ENCODE measurements around the gene P2RY14.

P2RY14 gene

DNA sequence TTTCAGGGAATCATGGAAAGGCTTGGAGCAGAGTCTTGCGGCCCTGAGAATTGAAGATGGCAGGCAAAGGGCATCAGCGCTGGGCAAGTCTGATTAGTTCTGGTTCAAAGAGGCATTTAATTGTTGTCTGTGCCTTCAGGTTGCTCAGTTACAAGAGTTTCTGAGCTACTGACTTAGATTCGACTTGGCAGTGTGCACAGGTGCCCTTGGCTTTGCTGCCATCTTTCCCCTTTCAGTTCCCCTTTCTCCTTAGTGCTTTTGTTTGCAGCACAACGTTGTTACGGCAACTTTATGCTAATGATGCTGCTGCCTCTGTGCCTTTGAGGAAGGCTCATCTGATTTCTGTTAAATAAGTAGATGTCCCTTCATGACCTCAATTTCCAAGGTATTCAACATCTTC, 12.5 kb downstream of the P2RY14 start:
- no peak overlapping the region for H4K8ac ChIP-seq (ENCODE audit: low read depth, low read length)
- no peak overlapping the region for H3K23ac ChIP-seq (ENCODE audit: low read length)
- H3K4ac ChIP-seq (ENCODE audit: low read depth, low read length), result no peak overlapping the region
- H2BK5ac ChIP-seq (ENCODE audit: low read depth, low read length, poor library complexity), result no peak overlapping the region
- H3K18ac ChIP-seq (ENCODE audit: low read length), result no peak overlapping the region
- H3K27ac ChIP-seq (ENCODE audit: low read depth, low read length), result no peak overlapping the region
- H4K12ac ChIP-seq (ENCODE audit: low read depth, low read length), result no peak overlapping the region
- no peaks in the 10 kb centered on the region for H3K27me3 ChIP-seq (ENCODE audit: insufficient read depth, low read length)
- H4K91ac ChIP-seq (ENCODE audit: low read depth, low read length), result no peak overlapping the region
- H3K79me1 ChIP-seq (ENCODE audit: low read length), result no peaks in the 10 kb centered on the region
- no peak overlapping the region for H3K4me2 ChIP-seq (ENCODE audit: low read length)
- no peak overlapping the region for H2BK120ac ChIP-seq (ENCODE audit: insufficient read depth, low read length, poor library complexity)
- no peak for DNase-seq
- no peak overlapping the region for H3K14ac ChIP-seq (ENCODE audit: low read length)
- no peaks in the 10 kb centered on the region for H3K79me2 ChIP-seq (ENCODE audit: control insufficient read depth, insufficient read depth, low read length, poor library complexity)
- no peak overlapping the region for H3K4me3 ChIP-seq (ENCODE audit: low read depth, low read length)
- H3K9me3 ChIP-seq (ENCODE audit: insufficient read depth, low read depth, low read length), result no peaks in the 10 kb centered on the region
- WGBS (ENCODE audit: extremely low coverage, insufficient coverage, insufficient read length), result no CpG with 5 or more reads among the region's 5 CpGs
- H2AK5ac ChIP-seq (ENCODE audit: low read length), result no peak overlapping the region
- no peak overlapping the region for H2BK12ac ChIP-seq (ENCODE audit: low read length)
- H3K4me1 ChIP-seq (ENCODE audit: control insufficient read depth in 1 of 2, insufficient read depth in 2 of 2, low read length in 2 of 2), result no peaks in the 10 kb centered on the region
- H3K36me3 ChIP-seq (ENCODE audit: control insufficient read depth in 1 of 2, insufficient read depth in 2 of 2, low read length in 2 of 2), result peaks cover 10 to 11% of the 10 kb centered on the region in 2 experiments
- H3K9ac ChIP-seq (ENCODE audit: low read length), result no peak overlapping the region
- H2AFZ ChIP-seq (ENCODE audit: insufficient read depth, low read length, poor library complexity), result no peak overlapping the region

GRCh38 chr3:151265166-151265565, 13.2 kb downstream of the P2RY14 start:
- DNase-seq, result no peak
- no CpG with 5 or more reads among the region's 5 CpGs for WGBS (ENCODE audit: extremely low coverage, insufficient coverage, insufficient read length)
- H4K8ac ChIP-seq (ENCODE audit: low read depth, low read length), result no peak overlapping the region
- no peak overlapping the region for H2BK12ac ChIP-seq (ENCODE audit: low read length)
- no peaks in the 10 kb centered on the region for H3K9me3 ChIP-seq (ENCODE audit: insufficient read depth, low read depth, low read length)
- no peak overlapping the region for H3K9ac ChIP-seq (ENCODE audit: low read length)
- no peak overlapping the region for H4K91ac ChIP-seq (ENCODE audit: low read depth, low read length)
- no peak overlapping the region for H3K27ac ChIP-seq (ENCODE audit: low read depth, low read length)
- H3K4me3 ChIP-seq (ENCODE audit: low read depth, low read length), result no peak overlapping the region
- no peaks in the 10 kb centered on the region for H3K79me1 ChIP-seq (ENCODE audit: low read length)
- no peak overlapping the region for H3K18ac ChIP-seq (ENCODE audit: low read length)
- no peaks in the 10 kb centered on the region for H3K79me2 ChIP-seq (ENCODE audit: control insufficient read depth, insufficient read depth, low read length, poor library complexity)
- H3K36me3 ChIP-seq (ENCODE audit: control insufficient read depth in 1 of 2, insufficient read depth in 2 of 2, low read length in 2 of 2), result peaks cover 10 to 15% of the 10 kb centered on the region in 2 experiments
- H3K4ac ChIP-seq (ENCODE audit: low read depth, low read length), result no peak overlapping the region
- no peak overlapping the region for H2AFZ ChIP-seq (ENCODE audit: insufficient read depth, low read length, poor library complexity)
- H3K4me2 ChIP-seq (ENCODE audit: low read length), result no peak overlapping the region
- no peak overlapping the region for H2AK5ac ChIP-seq (ENCODE audit: low read length)
- no peak overlapping the region for H3K14ac ChIP-seq (ENCODE audit: low read length)
- no peaks in the 10 kb centered on the region for H3K27me3 ChIP-seq (ENCODE audit: insufficient read depth, low read length)
- H3K4me1 ChIP-seq (ENCODE audit: control insufficient read depth in 1 of 2, insufficient read depth in 2 of 2, low read length in 2 of 2), result no peaks in the 10 kb centered on the region
- H4K12ac ChIP-seq (ENCODE audit: low read depth, low read length), result no peak overlapping the region
- no peak overlapping the region for H2BK5ac ChIP-seq (ENCODE audit: low read depth, low read length, poor library complexity)
- no peak overlapping the region for H3K23ac ChIP-seq (ENCODE audit: low read length)
- H2BK120ac ChIP-seq (ENCODE audit: insufficient read depth, low read length, poor library complexity), result no peak overlapping the region

DNA sequence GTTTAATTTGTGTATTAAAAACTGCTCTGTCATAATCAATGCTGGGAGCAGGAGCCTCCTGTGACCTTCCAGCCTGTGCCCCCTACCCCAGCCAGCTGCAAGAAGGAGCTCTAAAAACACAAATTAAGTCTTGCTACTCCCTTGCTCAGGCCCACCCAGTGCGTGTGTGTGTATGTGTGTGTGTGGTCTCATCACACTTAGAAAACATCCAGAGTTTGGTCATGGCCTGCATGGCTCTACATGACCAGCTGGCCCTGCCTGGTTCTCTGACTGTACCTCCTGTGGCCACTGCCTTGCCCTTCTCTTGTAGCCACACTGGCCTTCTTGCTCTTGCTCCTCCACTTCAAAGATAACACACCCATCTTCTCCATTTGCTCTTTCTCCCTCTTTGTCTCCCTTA, 13.7 kb downstream of the P2RY14 start:
- no peak overlapping the region for H2AFZ ChIP-seq (ENCODE audit: insufficient read depth, low read length, poor library complexity)
- no peaks in the 10 kb centered on the region for H3K79me2 ChIP-seq (ENCODE audit: control insufficient read depth, insufficient read depth, low read length, poor library complexity)
- no peaks in the 10 kb centered on the region for H3K9me3 ChIP-seq (ENCODE audit: insufficient read depth, low read depth, low read length)
- H3K4me3 ChIP-seq (ENCODE audit: low read depth, low read length), result no peak overlapping the region
- no peak overlapping the region for H2BK5ac ChIP-seq (ENCODE audit: low read depth, low read length, poor library complexity)
- no CpG with 5 or more reads among the region's 1 CpG for whole genome bisulfite sequencing (ENCODE audit: extremely low coverage, insufficient coverage, insufficient read length)
- peaks cover 10 to 15% of the 10 kb centered on the region in 2 experiments for H3K36me3 ChIP-seq (ENCODE audit: control insufficient read depth in 1 of 2, insufficient read depth in 2 of 2, low read length in 2 of 2)
- H3K27ac ChIP-seq (ENCODE audit: low read depth, low read length), result no peak overlapping the region
- H2BK120ac ChIP-seq (ENCODE audit: insufficient read depth, low read length, poor library complexity), result no peak overlapping the region
- no peaks in the 10 kb centered on the region for H3K27me3 ChIP-seq (ENCODE audit: insufficient read depth, low read length)
- no peak overlapping the region for H3K23ac ChIP-seq (ENCODE audit: low read length)
- H3K9ac ChIP-seq (ENCODE audit: low read length), result no peak overlapping the region
- no peak overlapping the region for H4K91ac ChIP-seq (ENCODE audit: low read depth, low read length)
- H3K4ac ChIP-seq (ENCODE audit: low read depth, low read length), result no peak overlapping the region
- H3K4me1 ChIP-seq (ENCODE audit: control insufficient read depth in 1 of 2, insufficient read depth in 2 of 2, low read length in 2 of 2), result no peaks in the 10 kb centered on the region
- H2BK12ac ChIP-seq (ENCODE audit: low read length), result no peak overlapping the region
- no peak overlapping the region for H3K14ac ChIP-seq (ENCODE audit: low read length)
- DNase-seq, result no peak
- H2AK5ac ChIP-seq (ENCODE audit: low read length), result no peak overlapping the region
- no peak overlapping the region for H3K18ac ChIP-seq (ENCODE audit: low read length)
- H4K8ac ChIP-seq (ENCODE audit: low read depth, low read length), result no peak overlapping the region
- H3K79me1 ChIP-seq (ENCODE audit: low read length), result no peaks in the 10 kb centered on the region
- no peak overlapping the region for H4K12ac ChIP-seq (ENCODE audit: low read depth, low read length)
- no peak overlapping the region for H3K4me2 ChIP-seq (ENCODE audit: low read length)

DNA sequence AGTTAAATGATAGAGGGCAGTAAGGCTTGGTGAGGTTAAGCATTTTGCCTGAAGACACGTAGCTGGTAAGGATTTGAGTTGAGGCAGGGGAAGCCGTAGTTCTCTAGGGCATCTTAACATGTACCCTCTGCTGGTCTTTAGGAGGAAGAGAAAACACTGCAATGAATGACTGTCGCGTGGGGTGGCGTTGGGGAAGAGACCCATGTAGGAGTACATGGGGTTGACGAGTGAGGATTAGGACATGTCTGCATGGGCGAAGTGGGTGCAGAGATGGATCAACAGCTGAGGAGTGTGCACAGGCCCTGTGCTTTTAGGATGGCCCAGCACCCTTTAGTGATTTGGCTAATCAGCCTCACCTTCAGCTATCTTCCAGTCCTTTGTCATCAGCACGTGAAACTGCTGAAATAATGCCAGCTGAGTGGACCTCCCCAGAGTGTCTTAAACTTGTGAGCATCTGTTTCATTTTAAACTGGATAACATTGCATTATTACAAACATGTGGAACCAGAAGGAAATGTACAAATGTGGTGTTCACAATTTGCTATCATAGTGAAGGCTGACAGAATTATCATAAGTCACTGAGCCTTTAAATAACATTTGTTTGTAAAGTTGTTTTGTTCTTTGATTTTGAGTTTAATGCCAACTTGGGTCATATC, 15.3 kb downstream of the P2RY14 start:
- no peak overlapping the region for H3K14ac ChIP-seq (ENCODE audit: low read length)
- no peak overlapping the region for H3K4me3 ChIP-seq (ENCODE audit: low read depth, low read length)
- H3K23ac ChIP-seq (ENCODE audit: low read length), result no peak overlapping the region
- peaks cover 10 to 15% of the 10 kb centered on the region in 2 experiments for H3K36me3 ChIP-seq (ENCODE audit: control insufficient read depth in 1 of 2, insufficient read depth in 2 of 2, low read length in 2 of 2)
- H4K12ac ChIP-seq (ENCODE audit: low read depth, low read length), result no peak overlapping the region
- no peaks in the 10 kb centered on the region for H3K9me3 ChIP-seq (ENCODE audit: insufficient read depth, low read depth, low read length)
- no peak overlapping the region for H2BK5ac ChIP-seq (ENCODE audit: low read depth, low read length, poor library complexity)
- no peak for DNase-seq
- H4K91ac ChIP-seq (ENCODE audit: low read depth, low read length), result no peak overlapping the region
- H4K8ac ChIP-seq (ENCODE audit: low read depth, low read length), result no peak overlapping the region
- H3K27ac ChIP-seq (ENCODE audit: low read depth, low read length), result no peak overlapping the region
- no peaks in the 10 kb centered on the region for H3K4me1 ChIP-seq (ENCODE audit: control insufficient read depth in 1 of 2, insufficient read depth in 2 of 2, low read length in 2 of 2)
- no peak overlapping the region for H2AK5ac ChIP-seq (ENCODE audit: low read length)
- no CpG with 5 or more reads among the region's 8 CpGs for WGBS (ENCODE audit: extremely low coverage, insufficient coverage, insufficient read length)
- no peak overlapping the region for H3K4ac ChIP-seq (ENCODE audit: low read depth, low read length)
- H2BK120ac ChIP-seq (ENCODE audit: insufficient read depth, low read length, poor library complexity), result no peak overlapping the region
- no peak overlapping the region for H2AFZ ChIP-seq (ENCODE audit: insufficient read depth, low read length, poor library complexity)
- no peaks in the 10 kb centered on the region for H3K27me3 ChIP-seq (ENCODE audit: insufficient read depth, low read length)
- no peak overlapping the region for H3K4me2 ChIP-seq (ENCODE audit: low read length)
- H3K79me1 ChIP-seq (ENCODE audit: low read length), result no peaks in the 10 kb centered on the region
- H3K9ac ChIP-seq (ENCODE audit: low read length), result no peak overlapping the region
- H3K79me2 ChIP-seq (ENCODE audit: control insufficient read depth, insufficient read depth, low read length, poor library complexity), result no peaks in the 10 kb centered on the region
- no peak overlapping the region for H2BK12ac ChIP-seq (ENCODE audit: low read length)
- no peak overlapping the region for H3K18ac ChIP-seq (ENCODE audit: low read length)
